BLaER1 (cell line): ENCODE measurements around the gene GPR101.

Source experiments
- H3K27ac ChIP-seq: shearing (Covaris generic); formaldehyde crosslinking; 2 replicates; pipeline ENCODE4 v1.8.1; 2022
- H3K27me3 ChIP-seq: shearing (Covaris generic); formaldehyde crosslinking; 2 replicates; pipeline ENCODE4 v1.8.1; 2022
- H3K36me3 ChIP-seq: shearing (Covaris generic); formaldehyde crosslinking; 2 replicates; pipeline ENCODE4 v1.8.1; 2022
- H3K4me1 ChIP-seq: shearing (Covaris generic); formaldehyde crosslinking; 2 replicates; pipeline ENCODE4 v1.8.1; 2022
- H3K4me2 ChIP-seq: shearing (Covaris generic); formaldehyde crosslinking; 2 replicates; pipeline ENCODE4 v1.8.1; 2022
- H3K4me3 ChIP-seq: shearing (Covaris generic); formaldehyde crosslinking; 2 replicates; pipeline ENCODE4 v1.8.1; 2022
- H3K9ac ChIP-seq: shearing (Covaris generic); formaldehyde crosslinking; 2 replicates; pipeline ENCODE4 v1.8.1; 2022
- H3K9me3 ChIP-seq: shearing (Covaris generic); formaldehyde crosslinking; 2 replicates; pipeline ENCODE4 v1.8.1; 2022
- H4K20me1 ChIP-seq: shearing (Covaris generic); formaldehyde crosslinking; 2 replicates; pipeline ENCODE4 v1.8.1; 2022
- Cebpa-rat ChIP-seq: shearing (Covaris generic); IDR thresholded peaks from 2 replicates; pipeline ENCODE4 v1.8.1; 2022

The GPR101 gene

DNA sequence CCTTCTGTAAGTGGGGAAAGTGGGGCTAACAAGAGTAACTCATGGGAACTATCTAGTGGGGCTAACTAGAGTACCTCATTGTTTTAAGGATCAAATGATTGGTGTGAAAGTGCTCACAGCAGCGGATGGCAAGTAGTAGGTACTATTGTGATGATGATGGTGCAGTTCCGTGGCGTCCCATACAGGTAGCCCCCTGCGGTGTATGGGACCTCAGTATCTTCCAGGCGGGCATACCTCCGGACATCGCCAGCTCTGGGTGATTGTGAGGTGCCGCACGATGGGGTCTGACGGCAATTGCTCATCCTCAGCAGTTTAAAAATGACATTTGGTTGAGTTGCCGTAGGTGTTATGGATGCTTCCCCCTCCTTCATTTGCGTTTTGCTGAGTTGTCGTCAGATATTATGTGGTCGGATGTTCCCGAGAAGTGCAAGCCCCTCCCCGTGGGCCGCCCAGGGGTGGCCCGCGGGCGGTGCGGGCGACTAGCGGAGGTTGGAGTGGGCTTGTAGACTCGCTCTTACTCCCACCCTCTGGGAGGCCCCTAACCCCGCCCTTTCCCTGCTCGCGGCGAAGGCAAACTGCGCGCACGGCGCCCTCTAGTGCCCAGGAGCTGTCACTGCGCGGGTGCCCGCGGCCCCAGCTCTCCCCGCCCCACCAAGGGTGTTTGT is 18.3 kb upstream of the GPR101 start:
- peak overlapping the region; percentile 56 for H3K4me2 ChIP-seq
- H4K20me1 ChIP-seq: no peaks in the 10 kb centered on the region
- H3K4me1 ChIP-seq: no peaks in the 10 kb centered on the region
- H3K4me3 ChIP-seq: peak overlapping the region; percentile 41
- H3K27ac ChIP-seq: no peak overlapping the region
- no peaks in the 10 kb centered on the region for H3K36me3 ChIP-seq
- H3K9ac ChIP-seq: no peak overlapping the region
- H3K9me3 ChIP-seq: no peaks in the 10 kb centered on the region
- TF ChIP-seq Cebpa-rat: no peak
- H3K27me3 ChIP-seq: peaks cover 64% of the 10 kb centered on the region

DNA sequence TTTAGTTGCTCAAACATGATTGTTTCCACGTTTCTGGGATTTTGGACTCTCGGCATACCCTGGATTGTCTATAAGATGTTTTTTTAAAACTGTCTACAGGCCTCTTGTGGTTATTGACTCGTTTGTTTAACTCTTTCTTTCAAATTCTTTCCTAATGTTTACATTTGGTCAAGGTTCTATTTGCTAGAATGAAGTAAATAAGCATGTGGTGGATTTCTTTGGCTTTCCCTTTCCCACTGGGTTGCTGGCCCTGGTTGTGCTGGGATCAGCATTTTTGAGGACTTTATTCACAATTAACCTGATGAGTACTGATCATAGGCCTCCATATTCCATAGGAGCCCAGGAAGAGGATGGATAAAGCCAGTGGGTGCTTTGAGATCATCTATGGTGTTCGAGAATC is 11.1 kb upstream of the GPR101 start:
- Histone ChIP-seq H3K27me3 (peaks cover 53% of the 10 kb centered on the region), H3K9ac (no peak overlapping the region), H3K9me3 (no peaks in the 10 kb centered on the region)

DNA sequence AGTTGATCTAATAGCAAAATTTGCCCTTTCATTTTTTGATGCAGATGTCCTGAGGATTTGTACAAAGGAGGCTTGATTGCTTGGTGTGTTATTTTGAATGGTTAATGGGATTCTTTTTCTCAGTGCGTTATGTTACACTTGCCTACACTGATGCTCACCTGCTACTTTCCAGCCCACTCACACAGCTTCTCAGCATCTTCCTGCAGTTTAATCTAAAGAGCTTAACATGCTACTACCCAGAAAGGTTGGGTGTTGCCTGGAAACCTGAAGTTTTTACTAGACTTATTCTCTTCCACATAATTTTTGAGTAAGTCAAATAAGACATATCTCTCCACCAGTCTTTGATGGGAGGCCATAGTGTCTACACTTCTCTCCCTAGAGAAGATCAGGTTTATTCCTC is 9.9 kb upstream of the GPR101 start:
- H3K4me3 ChIP-seq: no peak overlapping the region
- H3K27me3 ChIP-seq: peaks cover 60% of the 10 kb centered on the region
- H3K9ac ChIP-seq: no peak overlapping the region
- H3K9me3 ChIP-seq: no peaks in the 10 kb centered on the region
- no peaks in the 10 kb centered on the region for H3K4me1 ChIP-seq
- no peaks in the 10 kb centered on the region for H4K20me1 ChIP-seq
- no peak for TF ChIP-seq Cebpa-rat
- no peaks in the 10 kb centered on the region for H3K36me3 ChIP-seq
- no peak overlapping the region for H3K27ac ChIP-seq
- no peak overlapping the region for H3K4me2 ChIP-seq

More for the DNA sequence above, 11.1 kb upstream of the GPR101 start:
- no peaks in the 10 kb centered on the region for H3K4me1 ChIP-seq
- H3K27ac ChIP-seq: no peak overlapping the region
- no peak overlapping the region for H3K4me3 ChIP-seq
- H3K36me3 ChIP-seq: no peaks in the 10 kb centered on the region
- H3K4me2 ChIP-seq: no peak overlapping the region
- TF ChIP-seq Cebpa-rat: no peak
- no peaks in the 10 kb centered on the region for H4K20me1 ChIP-seq

DNA sequence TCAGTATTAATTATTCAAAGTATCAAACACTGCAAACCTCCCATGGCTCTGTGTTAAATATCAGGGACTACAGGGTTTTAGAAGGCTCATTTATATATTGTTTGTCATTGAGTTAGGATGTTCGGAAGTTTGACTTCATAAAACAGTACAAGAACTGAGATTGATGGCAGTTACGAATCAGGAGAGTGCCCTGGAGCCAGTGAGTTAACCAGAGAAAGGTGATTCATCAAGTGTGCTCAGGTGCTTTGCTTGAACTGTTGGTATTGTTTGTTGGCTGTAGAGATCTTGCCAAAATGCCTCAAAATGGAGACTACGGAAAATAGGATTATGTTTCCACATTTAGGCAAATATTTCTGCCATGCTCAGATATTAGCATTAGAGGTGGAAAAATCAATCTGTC is 7.5 kb upstream of the GPR101 start:
- Histone ChIP-seq H3K9me3 (no peaks in the 10 kb centered on the region), H3K36me3 (no peaks in the 10 kb centered on the region), H3K4me3 (no peak overlapping the region), H3K9ac (no peak overlapping the region), H3K4me1 (no peaks in the 10 kb centered on the region), H4K20me1 (no peaks in the 10 kb centered on the region), H3K4me2 (no peak overlapping the region), H3K27me3 (peaks cover 65% of the 10 kb centered on the region), H3K27ac (no peak overlapping the region)
- no peak for TF ChIP-seq Cebpa-rat

DNA sequence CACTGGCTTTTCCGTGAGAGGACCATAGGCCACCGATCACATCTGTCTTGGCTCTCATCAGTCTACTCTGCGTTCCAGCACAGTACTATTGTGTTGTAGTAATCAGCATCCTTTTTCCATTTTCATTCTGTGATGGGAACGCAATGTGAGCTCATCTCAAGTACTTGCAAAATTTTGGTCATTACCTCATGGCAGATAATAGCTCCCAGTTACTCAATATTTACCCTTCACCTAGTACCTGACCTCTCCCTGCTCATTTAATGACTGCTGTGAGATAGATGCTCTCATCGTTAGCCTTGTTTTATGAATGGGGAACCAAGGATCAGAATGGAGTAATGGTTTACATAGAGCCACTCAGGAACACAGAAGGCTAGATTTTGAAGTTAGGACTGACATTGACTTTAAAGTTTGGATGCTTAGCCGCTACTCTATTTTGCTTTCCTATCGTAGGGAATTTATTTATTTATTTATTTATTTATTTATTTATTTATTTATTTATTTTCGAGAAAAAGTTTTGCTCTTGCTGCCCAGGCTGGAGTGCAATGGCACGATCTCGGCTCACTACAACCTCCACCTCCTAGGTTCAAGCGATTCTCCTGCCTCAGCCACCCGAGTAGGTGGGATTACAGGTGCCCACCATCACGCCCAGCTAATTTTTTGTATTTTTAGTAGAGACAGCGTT is 6.5 kb upstream of the GPR101 start:
- no peak overlapping the region for H3K4me3 ChIP-seq
- H3K4me1 ChIP-seq: no peaks in the 10 kb centered on the region
- H3K9me3 ChIP-seq: no peaks in the 10 kb centered on the region
- H3K9ac ChIP-seq: no peak overlapping the region
- H3K4me2 ChIP-seq: no peak overlapping the region
- no peak for TF ChIP-seq Cebpa-rat
- H4K20me1 ChIP-seq: no peaks in the 10 kb centered on the region; the same call in 1 of the 2 replicates
- no peak overlapping the region for H3K27ac ChIP-seq
- peaks cover 66% of the 10 kb centered on the region for H3K27me3 ChIP-seq
- no peaks in the 10 kb centered on the region for H3K36me3 ChIP-seq

DNA sequence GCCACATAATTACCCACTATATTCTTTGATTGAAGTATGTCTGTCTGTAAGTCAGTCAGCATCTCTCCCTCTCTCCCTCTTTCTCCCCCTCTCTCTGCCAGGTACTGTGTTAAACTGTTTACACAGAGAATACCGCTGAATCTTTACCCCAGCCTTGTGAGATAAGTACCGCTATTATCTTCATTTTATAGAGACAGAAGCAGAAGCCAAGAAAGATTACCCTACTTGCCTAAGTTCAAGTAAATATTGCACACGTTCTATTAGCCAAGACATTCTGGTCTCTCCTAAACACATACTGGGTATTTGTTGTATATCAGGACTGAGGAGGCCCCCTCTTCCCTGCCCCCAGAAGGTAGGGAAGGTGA is 695 bp upstream of the GPR101 start:
- no peak overlapping the region for H3K4me3 ChIP-seq
- no peaks in the 10 kb centered on the region; the same call in 1 of the 2 replicates for H4K20me1 ChIP-seq
- no peaks in the 10 kb centered on the region for H3K36me3 ChIP-seq
- H3K9me3 ChIP-seq: peaks cover 35% of the 10 kb centered on the region
- H3K4me2 ChIP-seq: no peak overlapping the region
- no peaks in the 10 kb centered on the region for H3K4me1 ChIP-seq
- peaks cover 85% of the 10 kb centered on the region for H3K27me3 ChIP-seq
- no peak for TF ChIP-seq Cebpa-rat
- no peak overlapping the region for H3K9ac ChIP-seq
- no peak overlapping the region for H3K27ac ChIP-seq

DNA sequence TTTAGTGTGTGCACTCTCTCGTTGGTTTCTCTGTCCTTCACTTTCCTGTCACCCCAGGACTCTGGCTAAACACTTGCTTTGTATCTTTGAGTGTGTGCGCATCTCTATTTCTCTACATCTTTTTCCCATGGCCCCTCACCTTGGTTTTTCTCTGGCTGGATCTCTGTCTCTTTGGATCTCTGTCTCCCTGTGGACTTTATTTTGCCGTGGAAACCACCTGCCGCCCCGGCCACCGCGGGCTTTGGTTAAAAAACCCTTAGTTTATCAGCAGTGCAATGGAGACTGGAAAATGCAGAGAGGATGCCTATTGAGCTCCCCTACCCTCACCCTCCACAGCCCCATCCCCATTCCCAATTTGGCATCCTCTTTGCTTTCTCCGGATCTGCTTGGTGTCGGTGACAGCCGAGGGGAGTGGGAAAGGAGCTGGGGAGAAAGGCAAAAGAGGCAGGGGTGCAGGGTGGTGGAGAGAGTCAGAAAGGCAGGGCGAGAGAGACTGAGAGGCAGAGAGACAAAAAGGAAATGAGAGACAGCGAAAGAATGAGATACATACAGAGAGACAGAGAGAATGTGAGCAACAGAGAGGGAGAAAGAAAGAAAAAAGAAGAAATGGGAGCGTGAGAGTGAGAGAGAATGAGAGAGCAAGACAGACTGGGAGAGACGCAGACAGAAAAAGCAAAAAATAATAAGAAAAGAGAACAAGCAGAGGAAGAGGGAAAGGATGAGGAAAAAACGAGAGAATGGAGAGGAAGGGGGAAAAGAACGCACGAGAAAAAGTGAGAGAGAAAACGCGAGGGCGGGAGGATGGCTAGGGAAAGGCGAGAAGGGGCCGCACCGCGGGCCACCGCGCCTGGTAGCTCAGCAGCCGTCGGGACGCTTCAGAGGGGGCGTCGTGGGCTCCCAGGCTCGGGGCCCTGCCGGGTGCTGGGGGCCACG is 688 bp downstream of the GPR101 start:
- Histone ChIP-seq H3K9me3 (peaks cover 35% of the 10 kb centered on the region), H3K4me3 (no peak overlapping the region), H3K9ac (no peak overlapping the region), H3K27me3 (peaks cover 92% of the 10 kb centered on the region), H3K27ac (no peak overlapping the region), H3K4me2 (no peak overlapping the region), H3K4me1 (no peaks in the 10 kb centered on the region), H3K36me3 (no peaks in the 10 kb centered on the region), H4K20me1 (no peaks in the 10 kb centered on the region; the same call in 1 of the 2 replicates)
- TF ChIP-seq Cebpa-rat: no peak

DNA sequence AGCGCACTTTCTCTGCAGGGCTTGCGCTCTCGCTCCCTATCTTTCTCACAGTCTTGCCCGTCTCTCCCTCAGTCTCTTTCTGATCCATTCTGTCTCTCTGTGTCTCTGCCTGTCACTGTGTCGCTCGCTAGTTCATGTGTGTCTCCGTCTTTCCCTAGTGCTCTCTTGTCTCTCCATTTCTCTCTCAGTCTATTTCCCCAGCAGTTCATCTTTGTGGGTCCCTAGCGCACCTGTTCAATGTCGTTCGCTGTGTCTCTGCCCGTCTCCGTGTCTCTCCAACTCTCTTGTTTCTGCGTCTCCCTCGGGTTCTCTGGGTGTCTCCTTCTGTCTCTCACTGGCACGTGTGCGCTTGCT is 1.5 kb downstream of the GPR101 start:
- H3K27ac ChIP-seq: no peak overlapping the region
- H3K27me3 ChIP-seq: peaks cover 92% of the 10 kb centered on the region
- H3K4me3 ChIP-seq: no peak overlapping the region
- no peak for TF ChIP-seq Cebpa-rat
- peaks cover 35% of the 10 kb centered on the region for H3K9me3 ChIP-seq
- no peak overlapping the region for H3K4me2 ChIP-seq
- H3K36me3 ChIP-seq: no peaks in the 10 kb centered on the region
- H3K9ac ChIP-seq: no peak overlapping the region
- no peaks in the 10 kb centered on the region; the same call in 1 of the 2 replicates for H4K20me1 ChIP-seq
- no peaks in the 10 kb centered on the region for H3K4me1 ChIP-seq

DNA sequence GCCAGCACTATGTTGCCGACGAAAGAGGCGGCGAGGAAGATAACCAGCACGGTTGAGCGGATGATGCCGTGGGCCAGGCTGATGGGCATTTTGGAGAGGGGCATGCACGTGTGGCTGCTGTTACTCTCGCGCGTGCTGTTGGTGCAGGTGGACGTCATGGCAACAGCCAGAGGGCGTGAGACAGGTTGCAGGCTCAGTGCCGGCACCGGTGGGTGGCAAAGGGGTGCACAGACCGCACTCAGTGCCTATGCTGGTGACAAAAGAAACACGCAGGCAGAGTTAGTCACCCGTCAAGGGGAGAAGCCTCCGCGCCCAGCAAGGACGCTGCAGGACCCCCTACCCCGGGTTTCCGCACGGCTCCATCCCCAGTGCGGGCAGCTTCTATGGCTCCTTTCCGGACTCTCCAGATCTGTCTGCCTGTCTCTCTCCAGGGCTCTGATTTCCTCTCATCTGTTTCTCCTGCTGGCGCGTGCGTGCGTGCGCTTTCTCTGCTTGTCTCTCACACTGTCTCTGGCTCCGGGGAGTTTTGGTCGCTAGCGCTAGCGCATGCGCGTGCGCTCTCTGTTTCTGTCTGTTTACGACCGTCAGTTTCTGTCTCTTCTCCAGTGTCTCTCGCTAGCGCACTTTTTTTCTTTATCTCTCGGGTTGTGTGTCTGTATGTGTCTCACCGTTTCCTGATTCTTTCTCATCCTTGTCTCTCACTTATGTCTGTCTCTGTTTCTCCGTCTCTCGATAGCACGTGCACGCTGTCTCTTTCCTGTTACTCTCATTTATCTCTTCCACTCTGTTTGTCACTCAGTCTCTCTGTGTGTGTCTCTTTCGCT is 2.1 kb downstream of the GPR101 start:
- no peak overlapping the region for H3K4me2 ChIP-seq
- H3K27ac ChIP-seq: no peak overlapping the region
- H3K36me3 ChIP-seq: no peaks in the 10 kb centered on the region
- H3K4me1 ChIP-seq: no peaks in the 10 kb centered on the region
- H3K4me3 ChIP-seq: no peak overlapping the region
- no peak for TF ChIP-seq Cebpa-rat
- H3K27me3 ChIP-seq: peaks cover 92% of the 10 kb centered on the region
- no peak overlapping the region for H3K9ac ChIP-seq
- no peaks in the 10 kb centered on the region; the same call in 1 of the 2 replicates for H4K20me1 ChIP-seq
- H3K9me3 ChIP-seq: peaks cover 35% of the 10 kb centered on the region
